Omental fat pad (tissue), 4 donors: ENCODE results near the gene GPN3. TPM values are rescaled to one million over a fixed set of nuclear protein-coding genes. Genes with fewer than 3 reads are reported as not detected.
A peak's percentile ranks its signal among the peaks of the same experiment; 100 is the strongest.

Experiments
- ATAC-seq: fragments of 150-250 bp; one replicate; pipeline ENCODE4 v1.9.1; 2016; ENCODE audit warnings: mild to moderate bottlenecking, moderate library complexity; ENCODE audit not compliant: low FRiP score
- DNase-seq: peaks from one replicate; pipeline ENCODE4 v3.0.0-alpha.2; 2019; ENCODE audit warnings: low spot score
- CTCF ChIP-seq, 3 donors: fragments of 450-650 bp; IDR thresholded peaks; one replicate each; pipeline ENCODE4 v1.5.1; 2016 to 2017; ENCODE audit warnings: antibody characterized with exemption in 3 of 3, mild to moderate bottlenecking in 3 of 3, moderate library complexity in 2 of 3
- small RNA-seq: library from RNA; depleted of rRNA; stranded (forward); fragments of <200 nt; gene quantifications from one replicate; pipeline ENCODE3, GENCODE V24; 2016
- total RNA-seq, 4 donors: library from RNA; depleted of rRNA; stranded (reverse); fragments of >200 nt; gene quantifications; one replicate each; pipeline ENCODE4 v1.1.0, GENCODE V29; 2016

The GPN3 gene
- total RNA-seq, 4 donors from 2014 or later = 14.7 to 25.3 (median 21.2) TPM

GRCh38 chr12:110403976-110404682 is 63.9 kb downstream of the GPN3 start:
- peak; percentile 55 for DNase-seq
- peak; percentile 81 for ATAC-seq
- TF ChIP-seq CTCF (IDR thresholded peaks at IDR 0.05) = no peak

GRCh38 chr12:110403146-110403975 is 64.7 kb downstream of the GPN3 start, which contains the start of gene ANAPC7:
Gene ANAPC7, minus strand, starts transcription at chr12:110403708. Its CDS starts 81 bp downstream, at chr12:110403627.
- no peak for TF ChIP-seq CTCF (IDR thresholded peaks at IDR 0.05)
- ATAC-seq (peak; percentile 95), DNase-seq (peak; percentile 63)

Small RNAs within 50 kb of the gene (small RNA-seq; reads per million reads assigned to genes)
- not detected for gene RF00278

Other genes with a start within 250 kb of the GPN3 start
- 100 to 1,000 TPM; 116 to 238 (median 132) TPM for gene ATP2A2, start 187.0 kb downstream of the GPN3 start, total RNA-seq
- gene ANAPC7, start 64.5 kb downstream of the GPN3 start, total RNA-seq = 10 to 100 TPM; 34.6 to 54.8 (median 48.9) TPM
- gene ARPC3, start 17.9 kb downstream of the GPN3 start, total RNA-seq = 100 to 1,000 TPM; 389 to 434 (median 424) TPM
- gene FAM216A, start 588 bp upstream of the GPN3 start, total RNA-seq = 1 to 10 TPM; 5.0 to 8.0 (median 6.3) TPM
- gene VPS29, start 33.9 kb upstream of the GPN3 start, total RNA-seq = 10 to 100 TPM; 83.5 to 98.8 (median 86.8) TPM
- under 1 TPM in 2 of 4 donors, not detected in 2; 0.31 to 0.60 TPM for gene RAD9B, start 34.1 kb upstream of the GPN3 start, total RNA-seq
- gene PPTC7, start 115.1 kb upstream of the GPN3 start, total RNA-seq = 10 to 100 TPM; 20.8 to 49.1 (median 23.4) TPM
- gene TCTN1, start 145.9 kb upstream of the GPN3 start, total RNA-seq = 10 to 100 TPM; 22.7 to 30.4 (median 25.6) TPM
- 10 to 100 TPM; 10.9 to 15.6 (median 12.2) TPM for gene HVCN1, start 220.9 kb upstream of the GPN3 start, total RNA-seq